ENCODE measurements around the gene HPSE2.

The HPSE2 gene

DNA sequence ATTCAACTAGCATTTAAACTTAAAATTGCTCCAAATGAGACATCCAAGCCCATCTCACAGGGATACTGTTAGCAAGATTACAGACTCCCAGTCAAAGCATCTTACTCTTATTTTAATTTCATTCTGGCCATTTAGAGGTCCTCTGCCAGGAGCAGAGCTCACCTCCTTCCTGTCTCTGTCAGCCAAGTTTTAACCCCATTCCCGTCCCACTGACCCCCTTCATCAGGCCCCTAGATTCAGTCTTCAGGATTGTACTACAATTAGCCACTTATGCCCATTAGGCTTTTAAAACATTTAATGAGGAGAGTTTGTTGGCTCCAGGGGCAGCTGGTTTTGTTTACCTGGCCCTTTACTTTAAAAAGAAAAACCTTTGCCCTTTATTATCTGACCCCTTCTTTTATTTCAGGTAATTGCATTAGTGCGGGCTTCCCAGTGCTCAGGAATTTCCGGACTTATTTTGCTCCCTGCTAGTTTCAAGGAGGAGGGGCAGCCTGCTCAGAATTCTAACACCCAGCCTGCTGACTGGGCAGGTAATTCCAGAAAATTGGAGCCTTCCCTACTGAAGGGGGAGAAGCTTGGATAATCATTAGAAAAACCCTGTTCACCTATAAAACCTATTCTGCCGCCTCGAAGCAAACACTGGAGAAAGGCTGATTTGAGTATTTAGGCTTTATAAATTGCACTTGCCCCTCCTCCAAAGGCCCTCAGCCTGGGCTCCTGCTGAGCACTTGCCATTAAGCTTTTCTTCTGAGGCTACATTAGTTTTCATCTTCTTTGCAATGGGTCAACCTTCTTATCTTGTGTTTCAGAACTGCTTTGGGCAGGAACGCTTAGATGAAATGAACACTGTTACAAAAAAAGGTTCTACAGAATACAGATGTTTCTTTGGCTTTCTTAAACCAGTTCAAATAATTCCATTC lies 588.4 kb downstream of the HPSE2 start:
- H3K4me1 ChIP-seq (ENCODE audit: control insufficient read depth, insufficient read depth, low read length): peaks cover 20% of the 10 kb centered on the region
- no peaks in the 10 kb centered on the region for H3K27me3 ChIP-seq (ENCODE audit: control insufficient read depth, insufficient read depth, low read length)
- no peak overlapping the region for H3K9ac ChIP-seq (ENCODE audit: low read depth, low read length)
- peak overlapping the region; percentile 80 for H3K27ac ChIP-seq (ENCODE audit: low read depth, low read length)
- no peaks in the 10 kb centered on the region for H3K36me3 ChIP-seq (ENCODE audit: control insufficient read depth, insufficient read depth, low read length)
- H3K4me3 ChIP-seq (ENCODE audit: low read depth, low read length): peak overlapping the region; percentile 40; the same call in 1 of the 2 replicates
- no peaks in the 10 kb centered on the region for H3K9me3 ChIP-seq (ENCODE audit: control insufficient read depth, insufficient read depth, low read length)

DNA sequence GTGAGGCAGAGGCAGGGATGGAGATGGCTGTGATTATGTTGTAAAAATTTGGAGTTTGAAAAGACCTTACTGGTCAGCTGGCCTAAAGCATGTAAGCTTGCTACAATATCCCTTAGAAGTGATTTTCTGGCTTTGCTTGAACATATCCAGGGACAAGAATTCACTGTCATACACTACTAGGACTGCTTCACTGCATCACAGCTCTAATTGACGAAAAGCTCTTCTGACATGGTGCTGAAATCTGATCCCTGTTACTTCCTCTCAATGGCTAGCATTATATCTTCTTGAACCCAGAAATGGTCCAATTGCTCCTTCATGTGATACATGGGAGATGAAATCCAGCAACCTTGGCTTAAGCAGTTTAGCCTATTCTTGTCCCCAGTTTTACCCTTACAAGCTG lies 591.2 kb downstream of the HPSE2 start:
- H3K4me3 ChIP-seq (ENCODE audit: low read depth, low read length): no peak overlapping the region
- H3K27ac ChIP-seq (ENCODE audit: low read depth, low read length): no peak overlapping the region
- no peaks in the 10 kb centered on the region for H3K27me3 ChIP-seq (ENCODE audit: control insufficient read depth, insufficient read depth, low read length)
- H3K36me3 ChIP-seq (ENCODE audit: control insufficient read depth, insufficient read depth, low read length): no peaks in the 10 kb centered on the region
- no peak overlapping the region for H3K9ac ChIP-seq (ENCODE audit: low read depth, low read length)
- peaks cover 20% of the 10 kb centered on the region for H3K4me1 ChIP-seq (ENCODE audit: control insufficient read depth, insufficient read depth, low read length)
- no peaks in the 10 kb centered on the region for H3K9me3 ChIP-seq (ENCODE audit: control insufficient read depth, insufficient read depth, low read length)

DNA sequence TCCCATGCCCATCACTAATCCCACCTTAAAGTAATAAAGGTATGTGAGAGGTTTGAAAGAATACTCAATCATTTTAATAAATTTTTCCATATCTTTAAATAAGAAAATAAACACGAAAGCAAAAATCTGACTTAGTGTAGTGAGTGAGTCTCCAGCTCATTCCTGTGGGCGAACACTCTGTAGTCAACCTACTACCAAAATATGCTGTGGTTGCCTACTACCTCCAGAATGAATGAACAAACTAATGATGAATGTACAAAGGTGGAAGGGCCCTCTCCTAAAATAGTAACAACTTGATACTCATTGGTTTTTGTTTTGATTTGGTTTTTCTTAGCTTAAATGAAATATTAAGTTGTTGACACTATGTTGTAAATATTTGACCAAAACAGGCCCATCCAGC lies 593.4 kb downstream of the HPSE2 start:
- H3K4me3 ChIP-seq (ENCODE audit: low read depth, low read length): no peak overlapping the region
- H3K27ac ChIP-seq (ENCODE audit: low read depth, low read length): no peak overlapping the region
- no peaks in the 10 kb centered on the region for H3K36me3 ChIP-seq (ENCODE audit: control insufficient read depth, insufficient read depth, low read length)
- peaks cover 10% of the 10 kb centered on the region for H3K4me1 ChIP-seq (ENCODE audit: control insufficient read depth, insufficient read depth, low read length)
- H3K9me3 ChIP-seq (ENCODE audit: control insufficient read depth, insufficient read depth, low read length): no peaks in the 10 kb centered on the region
- H3K9ac ChIP-seq (ENCODE audit: low read depth, low read length): no peak overlapping the region
- H3K27me3 ChIP-seq (ENCODE audit: control insufficient read depth, insufficient read depth, low read length): no peaks in the 10 kb centered on the region

DNA sequence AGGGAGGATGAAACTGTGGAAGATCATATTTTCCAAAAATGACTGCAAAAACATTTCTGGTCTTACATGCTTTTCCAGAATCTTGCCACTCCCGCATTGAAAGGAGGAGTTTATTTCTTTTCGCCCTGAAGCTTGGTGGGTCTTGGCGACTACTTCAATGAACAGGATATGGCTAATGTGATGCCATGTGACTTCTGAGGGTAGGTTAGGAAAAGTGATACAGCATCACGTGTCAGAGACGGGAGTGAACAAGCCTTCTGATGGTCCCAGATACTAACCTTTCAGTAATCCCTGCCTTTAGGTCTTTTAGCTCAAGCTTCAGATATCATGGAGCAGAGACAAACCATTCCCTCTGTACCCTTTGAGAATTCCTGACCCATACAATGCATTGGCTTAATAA lies 596.7 kb downstream of the HPSE2 start:
- H3K27me3 ChIP-seq (ENCODE audit: control insufficient read depth, insufficient read depth, low read length): no peaks in the 10 kb centered on the region
- no peak overlapping the region for H3K27ac ChIP-seq (ENCODE audit: low read depth, low read length)
- H3K36me3 ChIP-seq (ENCODE audit: control insufficient read depth, insufficient read depth, low read length): no peaks in the 10 kb centered on the region
- H3K9ac ChIP-seq (ENCODE audit: low read depth, low read length): no peak overlapping the region
- no peak overlapping the region for H3K4me3 ChIP-seq (ENCODE audit: low read depth, low read length)
- no peaks in the 10 kb centered on the region for H3K9me3 ChIP-seq (ENCODE audit: control insufficient read depth, insufficient read depth, low read length)
- H3K4me1 ChIP-seq (ENCODE audit: control insufficient read depth, insufficient read depth, low read length): no peaks in the 10 kb centered on the region

DNA sequence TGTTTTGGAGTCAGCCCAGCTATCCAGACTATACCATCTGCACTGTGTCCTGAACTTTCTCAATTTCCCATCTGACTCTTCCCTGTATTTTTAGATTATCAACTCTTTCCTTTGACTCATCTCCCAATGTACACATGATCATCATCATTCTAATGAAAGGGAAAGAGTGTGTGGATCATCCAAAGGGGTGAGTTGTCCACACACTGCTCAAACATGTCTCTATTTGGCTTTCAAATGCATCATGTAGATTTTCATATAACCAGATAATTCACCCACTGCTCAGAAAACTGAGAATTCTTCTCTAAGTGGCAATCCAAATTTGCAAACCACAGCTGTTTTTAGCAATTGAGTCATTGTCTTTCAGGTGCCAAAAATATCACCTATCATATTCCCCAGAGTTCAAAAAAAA lies 598.7 kb downstream of the HPSE2 start:
- no peak overlapping the region for H3K27ac ChIP-seq (ENCODE audit: low read depth, low read length)
- no peak overlapping the region for H3K4me3 ChIP-seq (ENCODE audit: low read depth, low read length)
- H3K9ac ChIP-seq (ENCODE audit: low read depth, low read length): no peak overlapping the region
- H3K36me3 ChIP-seq (ENCODE audit: control insufficient read depth, insufficient read depth, low read length): no peaks in the 10 kb centered on the region
- no peaks in the 10 kb centered on the region for H3K27me3 ChIP-seq (ENCODE audit: control insufficient read depth, insufficient read depth, low read length)
- no peaks in the 10 kb centered on the region for H3K9me3 ChIP-seq (ENCODE audit: control insufficient read depth, insufficient read depth, low read length)
- H3K4me1 ChIP-seq (ENCODE audit: control insufficient read depth, insufficient read depth, low read length): no peaks in the 10 kb centered on the region

DNA sequence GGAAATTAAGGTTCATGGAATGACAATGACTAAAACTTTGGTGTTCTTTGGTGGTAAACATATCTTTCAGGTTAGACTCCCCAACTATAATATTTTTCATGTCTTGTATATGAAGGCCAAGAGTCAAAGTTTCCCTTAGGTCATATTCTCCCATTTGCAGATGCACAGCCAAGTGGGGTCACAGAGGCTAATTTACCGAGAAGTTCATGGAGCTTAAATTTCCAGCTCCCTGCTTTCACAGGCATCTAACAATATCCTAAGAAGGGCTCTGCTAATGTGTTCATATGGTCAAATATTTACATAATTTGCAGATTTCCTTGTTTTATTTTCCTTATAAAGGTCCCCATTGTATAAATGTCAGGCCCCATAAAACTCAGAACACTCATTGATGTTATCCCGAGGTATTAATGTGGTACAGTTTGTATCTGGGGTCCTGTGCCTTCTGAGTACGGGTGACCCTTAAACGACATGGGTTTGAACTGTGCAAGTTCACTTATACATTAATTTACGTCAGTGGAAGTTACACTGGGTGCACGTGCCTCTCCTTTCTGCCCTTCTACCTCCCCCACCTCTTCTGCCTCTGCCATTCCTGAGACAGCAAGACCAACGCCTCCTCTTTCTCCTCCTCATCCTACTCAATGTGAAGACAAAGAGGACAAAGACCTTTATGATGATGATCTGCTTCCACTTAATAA lies 603.0 kb downstream of the HPSE2 start:
- Histone ChIP-seq H3K9ac (ENCODE audit: low read depth, low read length) (no peak overlapping the region), H3K27me3 (ENCODE audit: control insufficient read depth, insufficient read depth, low read length) (no peaks in the 10 kb centered on the region), H3K36me3 (ENCODE audit: control insufficient read depth, insufficient read depth, low read length) (no peaks in the 10 kb centered on the region), H3K9me3 (ENCODE audit: control insufficient read depth, insufficient read depth, low read length) (no peaks in the 10 kb centered on the region), H3K4me1 (ENCODE audit: control insufficient read depth, insufficient read depth, low read length) (no peaks in the 10 kb centered on the region), H3K4me3 (ENCODE audit: low read depth, low read length) (no peak overlapping the region), H3K27ac (ENCODE audit: low read depth, low read length) (no peak overlapping the region)

DNA sequence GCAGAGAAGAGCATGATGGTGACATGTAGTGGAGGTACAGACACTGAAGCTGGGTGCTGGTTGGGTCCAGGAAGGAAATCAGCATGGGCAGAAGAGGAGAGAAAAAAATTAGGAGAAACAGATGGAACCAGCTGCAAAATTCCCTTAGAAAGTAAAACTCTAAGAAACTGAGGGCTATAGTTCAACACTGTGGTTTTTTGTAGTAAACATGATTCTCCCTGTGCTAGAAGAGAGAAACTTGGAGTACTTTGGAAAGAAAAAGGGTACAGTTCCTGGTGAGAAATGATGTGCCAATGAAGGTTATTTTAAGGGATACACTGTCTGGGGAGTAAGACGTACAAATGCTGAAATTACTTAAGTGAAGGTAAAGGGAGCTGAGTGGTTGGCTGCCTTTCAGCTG lies 607.4 kb downstream of the HPSE2 start:
- Histone ChIP-seq H3K9ac (ENCODE audit: low read depth, low read length) (no peak overlapping the region), H3K36me3 (ENCODE audit: control insufficient read depth, insufficient read depth, low read length) (no peaks in the 10 kb centered on the region), H3K9me3 (ENCODE audit: control insufficient read depth, insufficient read depth, low read length) (no peaks in the 10 kb centered on the region), H3K27ac (ENCODE audit: low read depth, low read length) (no peak overlapping the region), H3K27me3 (ENCODE audit: control insufficient read depth, insufficient read depth, low read length) (no peaks in the 10 kb centered on the region), H3K4me3 (ENCODE audit: low read depth, low read length) (no peak overlapping the region), H3K4me1 (ENCODE audit: control insufficient read depth, insufficient read depth, low read length) (no peaks in the 10 kb centered on the region)

DNA sequence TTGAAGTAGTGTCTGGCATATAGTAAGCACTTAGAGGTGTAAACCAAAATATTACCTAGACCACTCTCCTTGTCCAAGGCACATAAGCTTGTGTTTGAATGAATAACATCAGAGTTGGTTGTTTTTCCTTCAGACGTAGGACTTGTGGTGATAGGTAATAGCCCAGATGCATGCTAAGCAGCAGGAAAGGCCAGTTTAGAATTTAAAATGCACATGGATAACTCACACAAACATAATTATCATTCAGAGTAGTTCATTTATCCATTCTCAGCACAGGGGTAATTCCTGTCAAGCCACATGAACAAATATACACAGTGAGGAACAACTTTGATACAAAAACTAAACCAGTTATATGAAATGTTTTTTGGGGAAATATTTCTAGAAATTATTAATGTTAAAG lies 607.9 kb downstream of the HPSE2 start:
- H3K4me1 ChIP-seq (ENCODE audit: control insufficient read depth, insufficient read depth, low read length): no peaks in the 10 kb centered on the region
- no peak overlapping the region for H3K27ac ChIP-seq (ENCODE audit: low read depth, low read length)
- no peaks in the 10 kb centered on the region for H3K9me3 ChIP-seq (ENCODE audit: control insufficient read depth, insufficient read depth, low read length)
- H3K4me3 ChIP-seq (ENCODE audit: low read depth, low read length): no peak overlapping the region
- H3K36me3 ChIP-seq (ENCODE audit: control insufficient read depth, insufficient read depth, low read length): no peaks in the 10 kb centered on the region
- H3K9ac ChIP-seq (ENCODE audit: low read depth, low read length): no peak overlapping the region
- no peaks in the 10 kb centered on the region for H3K27me3 ChIP-seq (ENCODE audit: control insufficient read depth, insufficient read depth, low read length)

DNA sequence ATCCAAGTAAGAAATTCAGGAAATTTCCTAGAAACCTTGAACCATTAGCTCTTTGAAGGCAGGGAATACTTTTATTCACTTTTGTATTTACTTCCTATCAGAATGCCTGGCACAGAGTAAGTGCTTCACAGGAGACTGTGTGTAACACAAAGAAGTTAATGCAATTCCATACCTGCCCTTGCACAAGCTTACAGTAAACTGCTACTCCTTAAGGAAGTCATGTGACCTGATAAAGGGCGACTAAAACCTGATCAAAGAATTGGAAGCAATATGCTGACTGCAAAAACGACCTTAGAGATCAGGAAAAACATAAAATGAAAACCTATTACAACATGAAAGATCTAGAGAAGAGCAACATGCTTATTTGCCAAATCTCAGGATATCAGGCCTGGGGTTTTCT lies 610.7 kb downstream of the HPSE2 start:
- no peak overlapping the region for H3K9ac ChIP-seq (ENCODE audit: low read depth, low read length)
- H3K27me3 ChIP-seq (ENCODE audit: control insufficient read depth, insufficient read depth, low read length): no peaks in the 10 kb centered on the region
- H3K4me1 ChIP-seq (ENCODE audit: control insufficient read depth, insufficient read depth, low read length): peaks cover 19% of the 10 kb centered on the region
- no peaks in the 10 kb centered on the region for H3K9me3 ChIP-seq (ENCODE audit: control insufficient read depth, insufficient read depth, low read length)
- H3K27ac ChIP-seq (ENCODE audit: low read depth, low read length): no peak overlapping the region
- H3K4me3 ChIP-seq (ENCODE audit: low read depth, low read length): no peak overlapping the region
- H3K36me3 ChIP-seq (ENCODE audit: control insufficient read depth, insufficient read depth, low read length): no peaks in the 10 kb centered on the region

DNA sequence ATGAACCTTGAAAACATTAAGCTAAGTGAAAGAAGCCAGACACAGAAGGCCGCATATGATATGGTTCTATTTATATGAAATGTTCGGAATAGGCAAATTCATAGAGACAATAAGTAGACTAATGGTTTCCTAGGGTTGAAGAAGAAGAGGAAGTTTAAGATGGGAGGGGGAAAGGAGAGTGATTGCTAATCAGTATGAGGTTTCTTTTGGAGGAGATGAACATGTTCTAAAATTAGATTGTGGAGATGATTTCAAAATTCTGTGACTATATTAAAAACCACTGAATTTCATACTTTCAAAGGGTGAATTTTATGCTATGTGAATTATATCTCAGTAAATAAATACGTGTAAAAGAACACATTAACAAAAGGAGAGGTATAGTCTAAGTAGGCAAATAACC lies 612.5 kb downstream of the HPSE2 start:
- H3K27me3 ChIP-seq (ENCODE audit: control insufficient read depth, insufficient read depth, low read length): no peaks in the 10 kb centered on the region
- H3K27ac ChIP-seq (ENCODE audit: low read depth, low read length): no peak overlapping the region
- H3K4me3 ChIP-seq (ENCODE audit: low read depth, low read length): no peak overlapping the region
- H3K36me3 ChIP-seq (ENCODE audit: control insufficient read depth, insufficient read depth, low read length): no peaks in the 10 kb centered on the region
- peaks cover 25% of the 10 kb centered on the region for H3K4me1 ChIP-seq (ENCODE audit: control insufficient read depth, insufficient read depth, low read length)
- no peak overlapping the region for H3K9ac ChIP-seq (ENCODE audit: low read depth, low read length)
- H3K9me3 ChIP-seq (ENCODE audit: control insufficient read depth, insufficient read depth, low read length): no peaks in the 10 kb centered on the region

DNA sequence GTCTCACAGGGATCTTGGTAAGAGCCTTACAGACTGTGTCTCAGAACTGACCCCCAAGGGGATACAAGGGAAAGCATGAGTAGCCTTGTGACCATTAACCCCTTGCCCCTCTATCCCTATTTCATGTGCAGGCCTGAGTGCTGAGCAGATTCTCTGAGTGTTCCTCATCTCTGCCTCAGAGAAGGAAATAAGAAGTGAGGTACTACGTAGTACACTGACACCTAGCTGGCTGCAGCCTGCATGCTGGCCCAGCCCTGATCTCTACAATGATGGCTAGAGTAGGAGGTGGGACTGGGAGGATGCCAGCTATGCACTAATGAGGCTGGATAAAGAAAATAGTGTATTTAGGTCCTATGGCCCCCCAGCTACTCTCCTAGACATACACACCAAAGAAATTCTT lies 614.0 kb downstream of the HPSE2 start:
- Histone ChIP-seq H3K27me3 (ENCODE audit: control insufficient read depth, insufficient read depth, low read length) (no peaks in the 10 kb centered on the region), H3K4me3 (ENCODE audit: low read depth, low read length) (no peak overlapping the region), H3K4me1 (ENCODE audit: control insufficient read depth, insufficient read depth, low read length) (peaks cover 25% of the 10 kb centered on the region), H3K9ac (ENCODE audit: low read depth, low read length) (no peak overlapping the region), H3K9me3 (ENCODE audit: control insufficient read depth, insufficient read depth, low read length) (no peaks in the 10 kb centered on the region), H3K36me3 (ENCODE audit: control insufficient read depth, insufficient read depth, low read length) (no peaks in the 10 kb centered on the region), H3K27ac (ENCODE audit: low read depth, low read length) (peak overlapping the region; percentile 56)
